NCI-H524 treated with DMSO at 0.1 percent for 48 hours (cell line): Measurements from ENCODE around the gene NUAK1.

Experiments used
- DNase-seq: peaks from one replicate; lab custom pipeline; 2025; lab: John Stamatoyannopoulos, UW

The NUAK1 gene

GRCh38 chr12:106082216-106083175 lies 56.3 kb downstream of the NUAK1 start:
- DNase-seq, result no peak

DNA sequence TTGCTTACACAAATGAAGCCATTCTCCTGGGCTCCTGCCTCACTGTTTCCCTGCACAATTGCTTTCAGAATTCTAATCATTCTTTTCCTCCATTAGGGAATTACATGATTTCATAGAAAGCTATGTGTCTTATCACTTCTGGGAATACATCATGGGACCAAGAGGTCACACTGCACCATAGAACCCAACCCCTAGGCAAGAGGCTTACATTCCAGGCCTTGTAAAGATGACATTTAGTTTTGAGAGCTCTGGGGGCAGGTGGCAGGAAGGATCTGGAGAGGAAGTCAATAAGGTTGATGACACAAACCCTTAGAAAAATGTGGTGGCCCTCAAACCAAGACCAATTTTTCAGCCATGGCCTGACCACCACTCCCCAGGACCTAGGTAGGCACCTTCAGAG lies 57.1 kb downstream of the NUAK1 start:
- DNase-seq, result no peak

GRCh38 chr12:106080791-106081170 lies 58.0 kb downstream of the NUAK1 start:
- no peak for DNase-seq

DNA sequence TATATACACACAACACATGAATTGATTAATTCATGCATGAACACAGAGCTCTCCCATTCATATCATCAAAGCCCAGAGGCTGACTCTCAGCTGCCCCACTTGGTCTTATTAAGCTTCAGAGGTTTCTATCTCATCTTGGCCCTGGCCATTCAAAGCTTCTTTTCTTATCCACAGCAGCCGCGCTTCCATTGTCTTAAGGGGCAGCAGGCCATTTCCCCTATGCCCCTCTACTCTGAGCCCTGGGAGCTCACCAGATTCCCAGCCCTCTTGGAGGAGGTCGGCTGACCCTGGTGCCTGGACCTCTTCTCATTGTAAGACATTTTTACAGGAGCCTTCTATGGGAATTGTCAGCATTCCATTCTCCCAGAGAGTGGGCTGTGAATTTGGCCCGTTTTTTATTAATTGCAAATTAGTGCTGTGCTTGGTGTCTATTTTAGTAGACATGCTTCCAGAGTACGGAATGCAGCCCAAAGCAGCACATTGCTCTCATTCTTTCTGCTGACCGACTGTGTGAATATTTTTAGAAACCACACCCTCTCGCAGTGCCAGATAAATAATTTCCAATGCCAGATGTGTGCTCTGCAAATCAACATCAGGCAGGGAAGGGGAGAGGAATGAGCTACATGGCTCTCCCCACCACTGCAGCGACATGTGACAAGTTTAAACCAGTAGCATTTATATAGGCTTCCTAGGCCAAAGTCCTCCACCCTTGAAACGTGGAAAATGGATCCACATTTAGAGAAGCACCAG lies 58.5 kb downstream of the NUAK1 start:
- DNase-seq, result no peak

DNA sequence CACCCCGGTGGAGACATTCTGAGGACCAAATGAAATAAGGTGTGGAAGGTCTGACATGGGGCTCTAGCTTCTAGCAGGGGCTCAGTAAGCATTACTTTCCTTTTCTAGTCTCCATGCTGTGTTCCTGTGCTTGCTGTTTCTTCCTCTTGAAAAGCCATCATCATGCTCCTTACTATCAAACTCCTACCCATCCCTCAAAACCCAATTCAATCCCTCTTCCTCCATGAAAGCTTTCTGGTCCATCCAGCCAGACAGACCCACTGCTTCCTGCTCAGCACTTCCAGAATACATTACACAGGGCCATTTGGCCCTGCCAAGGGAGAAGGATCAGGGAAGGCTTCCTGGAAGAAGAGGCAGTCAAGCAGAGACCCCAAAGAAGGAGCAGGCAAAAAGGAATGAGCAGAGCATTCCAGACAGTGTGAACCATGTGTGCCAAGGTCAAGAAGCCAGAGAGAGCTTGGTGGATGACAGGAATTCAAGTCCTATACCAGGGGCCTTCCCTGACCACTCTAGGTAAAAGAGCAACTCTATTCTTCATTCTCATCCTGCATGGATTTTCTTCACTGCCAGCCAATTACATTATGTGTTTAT lies 59.5 kb downstream of the NUAK1 start:
- DNase-seq, result no peak

- no peak for DNase-seq
Observed at GRCh38 chr12:106078358-106079010, 60.3 kb downstream of the NUAK1 start.

- DNase-seq, result no peak
Observed at GRCh38 chr12:106074706-106075392, 63.9 kb downstream of the NUAK1 start.

DNA sequence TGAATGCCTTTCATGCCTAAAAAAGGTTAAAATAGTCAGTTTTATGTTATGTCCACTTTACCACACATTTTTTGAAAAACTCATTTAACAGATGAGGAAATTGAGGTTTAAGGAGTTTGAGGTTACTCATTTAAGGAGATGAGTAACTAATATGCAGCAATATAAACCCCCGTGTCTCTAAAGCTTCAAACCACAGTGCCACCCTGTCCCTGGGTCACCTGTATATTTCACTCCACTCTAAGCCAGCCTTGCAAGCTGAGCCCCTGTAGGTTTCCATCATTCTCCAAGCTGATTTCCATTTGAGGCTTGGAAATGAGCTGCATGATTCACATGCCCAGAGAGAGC lies 64.4 kb downstream of the NUAK1 start:
- DNase-seq, result no peak

GRCh38 chr12:106073179-106073578 lies 65.6 kb downstream of the NUAK1 start:
- DNase-seq, result no peak

DNA sequence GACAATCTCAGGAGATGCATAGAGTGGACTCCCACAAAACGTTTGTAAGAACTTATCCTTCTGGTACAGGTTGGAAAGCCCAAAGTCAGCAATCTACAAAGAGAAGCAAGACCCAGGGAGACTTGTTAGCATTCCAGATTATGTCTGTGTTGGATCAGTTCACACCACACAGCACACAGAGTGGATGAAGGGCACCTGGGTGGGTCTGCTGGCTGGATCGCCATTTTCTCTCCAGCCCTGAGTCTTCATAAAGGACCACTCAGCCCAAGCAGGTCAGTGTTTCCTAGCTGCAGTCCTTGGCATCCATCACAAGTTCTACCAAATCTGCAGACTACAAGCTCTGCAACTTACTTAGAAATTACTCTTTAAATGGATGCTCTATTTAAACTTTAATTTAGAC lies 66.0 kb downstream of the NUAK1 start:
- no peak for DNase-seq

GRCh38 chr12:106071686-106072085 lies 67.1 kb downstream of the NUAK1 start:
- DNase-seq, result no peak

DNA sequence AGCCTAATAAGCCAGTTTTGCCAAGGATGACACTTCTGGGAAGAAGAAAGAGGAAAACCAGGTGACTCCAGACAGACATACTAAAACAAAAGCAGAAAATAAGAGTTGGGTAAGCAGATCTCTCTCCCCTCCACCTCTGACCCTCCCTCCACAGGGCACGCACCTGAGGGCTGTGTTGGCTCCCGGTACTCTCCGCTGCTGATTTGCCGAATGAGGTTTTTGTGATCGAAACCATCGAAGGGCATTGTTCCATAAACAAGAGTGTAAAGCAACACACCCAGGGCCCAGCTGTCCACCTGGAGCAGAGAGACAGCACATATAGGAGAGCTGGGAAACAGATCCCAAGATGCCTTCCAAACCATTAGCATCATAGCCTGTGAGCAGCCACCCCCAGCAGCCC lies 68.1 kb downstream of the NUAK1 start:
- DNase-seq, result no peak

GRCh38 chr12:106070147-106070546 lies 68.6 kb downstream of the NUAK1 start:
- no peak for DNase-seq

GRCh38 chr12:106068296-106068695 lies 70.5 kb downstream of the NUAK1 start:
- no peak for DNase-seq

DNA sequence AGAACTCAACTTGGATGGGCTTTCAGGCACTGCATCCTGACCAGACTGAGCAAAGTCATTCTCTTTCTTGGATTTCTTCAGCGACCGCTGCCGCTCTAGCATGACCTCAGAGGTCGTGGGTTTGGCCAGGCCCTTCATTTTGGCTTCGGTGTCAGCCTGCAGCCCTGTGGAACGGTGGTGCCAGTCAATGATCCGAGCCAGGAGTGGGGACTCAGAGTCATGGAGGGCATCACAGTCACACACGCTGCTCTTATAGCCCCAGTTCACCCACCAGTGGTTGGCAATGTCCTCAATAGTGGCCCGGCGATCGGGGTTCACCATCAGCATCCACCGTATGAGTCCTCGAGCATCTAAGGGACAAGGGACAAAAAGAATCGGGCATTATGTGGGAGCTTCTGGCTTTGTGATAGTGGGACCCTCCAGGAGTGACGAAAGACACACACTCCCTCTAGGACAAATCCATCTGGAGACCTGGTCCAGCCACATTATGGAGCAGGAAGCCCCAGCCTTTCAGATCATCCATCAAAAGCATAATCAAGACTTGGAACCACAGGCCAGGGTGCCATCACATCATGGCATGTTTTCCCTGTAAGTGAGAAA lies 71.0 kb downstream of the NUAK1 start:
- no peak for DNase-seq

GRCh38 chr12:106066726-106067325 lies 71.9 kb downstream of the NUAK1 start:
- DNase-seq, result no peak

DNA sequence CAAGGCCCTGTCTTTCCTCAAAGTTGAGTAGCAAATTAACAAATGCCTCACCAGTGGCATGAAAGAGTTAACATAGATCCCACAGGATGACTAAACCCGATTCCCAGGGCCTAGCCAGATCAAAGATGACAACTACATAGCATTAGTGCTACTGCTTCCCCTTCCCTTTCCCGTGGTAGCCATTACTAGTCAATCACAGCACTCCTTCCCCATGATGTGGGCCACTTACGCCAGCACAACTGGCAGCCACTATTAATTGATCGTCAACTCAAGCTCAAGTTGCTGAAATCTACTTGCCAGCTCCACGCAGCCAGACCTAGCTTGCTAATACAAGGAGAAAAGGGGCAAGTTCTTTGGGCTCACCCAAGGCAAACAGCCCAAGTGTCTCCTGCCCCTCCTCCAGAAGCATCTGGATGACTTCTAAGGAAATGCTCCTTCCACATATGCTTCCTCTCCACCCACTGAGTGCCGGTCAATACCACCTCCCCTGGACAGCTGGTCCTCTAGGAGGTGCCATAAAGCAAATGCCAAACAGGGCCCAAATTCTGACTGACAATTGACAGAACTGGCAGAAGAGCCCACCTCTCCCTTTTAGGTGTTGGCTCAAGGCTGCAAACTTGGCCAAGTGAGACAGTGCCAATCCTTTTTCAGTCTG lies 72.6 kb downstream of the NUAK1 start:
- DNase-seq, result no peak

DNA sequence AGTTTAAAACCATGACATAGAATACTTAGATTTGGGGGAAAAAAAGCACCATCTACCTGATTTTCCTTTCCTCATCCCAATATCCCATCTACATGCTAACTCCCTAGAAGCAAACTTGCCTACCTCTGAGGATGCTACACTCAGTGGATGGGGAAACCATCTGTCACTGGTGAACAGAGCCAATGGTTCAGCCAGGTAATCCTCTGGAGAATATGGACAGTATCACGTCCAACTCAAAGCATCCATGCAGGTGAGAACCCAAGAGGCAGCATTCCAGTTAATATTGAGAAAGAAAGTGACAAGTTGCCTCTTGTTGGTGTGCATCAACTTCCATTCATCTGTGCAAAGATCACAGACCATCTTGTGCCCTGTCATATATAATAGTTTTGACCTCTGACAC lies 73.2 kb downstream of the NUAK1 start:
- no peak for DNase-seq

GRCh38 chr12:106064721-106065021 lies 74.1 kb downstream of the NUAK1 start:
- no peak for DNase-seq

GRCh38 chr12:106063826-106064720 lies 74.7 kb downstream of the NUAK1 start:
- no peak for DNase-seq
